ENCODE data around the gene CXCL12. TPM values are rescaled to one million over a fixed set of nuclear protein-coding genes. Genes with fewer than 3 reads are reported as not detected.

The CXCL12 gene
- total RNA-seq, 2 donors from 2014 or later: not detected

GRCh38 chr10:44357023-44357540 is 27.8 kb downstream of the CXCL12 start:
- no peaks in the 10 kb centered on the region for H3K9me3 Mint-ChIP-seq
- no peaks in the 10 kb centered on the region for H3K4me1 Mint-ChIP-seq (ENCODE audit: low read depth)
- no peak overlapping the region for H3K4me3 Mint-ChIP-seq
- no peak for DNase-seq
- H3K27ac Mint-ChIP-seq: no peak overlapping the region
- no peaks in the 10 kb centered on the region for H3K27me3 Mint-ChIP-seq (ENCODE audit: low read depth)
- no peak for ATAC-seq (replicated peaks in 1 of 2)
- H3K36me3 Mint-ChIP-seq (ENCODE audit: insufficient read depth in 2 of 2): no peaks in the 10 kb centered on the region

- H3K9me3 Mint-ChIP-seq: no peaks in the 10 kb centered on the region
- no peaks in the 10 kb centered on the region for H3K27me3 Mint-ChIP-seq (ENCODE audit: low read depth)
- H3K36me3 Mint-ChIP-seq (ENCODE audit: insufficient read depth in 2 of 2): no peaks in the 10 kb centered on the region
- DNase-seq (no peak), ATAC-seq (replicated peaks in 1 of 2) (no peak)
- no peak overlapping the region for H3K4me3 Mint-ChIP-seq
- H3K27ac Mint-ChIP-seq: no peak overlapping the region
- no peaks in the 10 kb centered on the region for H3K4me1 Mint-ChIP-seq (ENCODE audit: low read depth)
Observed at GRCh38 chr10:44356139-44357022, 28.5 kb downstream of the CXCL12 start.

GRCh38 chr10:44355630-44356029 is 29.3 kb downstream of the CXCL12 start:
- no peaks in the 10 kb centered on the region for H3K36me3 Mint-ChIP-seq (ENCODE audit: insufficient read depth in 2 of 2)
- H3K4me1 Mint-ChIP-seq (ENCODE audit: low read depth): no peaks in the 10 kb centered on the region
- no peak for ATAC-seq (replicated peaks in 1 of 2)
- H3K9me3 Mint-ChIP-seq: no peaks in the 10 kb centered on the region
- H3K27me3 Mint-ChIP-seq (ENCODE audit: low read depth): no peaks in the 10 kb centered on the region
- DNase-seq: no peak
- H3K4me3 Mint-ChIP-seq: no peak overlapping the region
- H3K27ac Mint-ChIP-seq: no peak overlapping the region

- DNase-seq (no peak), ATAC-seq (replicated peaks in 1 of 2) (no peak)
- H3K4me3 Mint-ChIP-seq: no peak overlapping the region
- H3K36me3 Mint-ChIP-seq (ENCODE audit: insufficient read depth in 2 of 2): no peaks in the 10 kb centered on the region
- H3K27me3 Mint-ChIP-seq (ENCODE audit: low read depth): no peaks in the 10 kb centered on the region
- H3K9me3 Mint-ChIP-seq: no peaks in the 10 kb centered on the region
- no peaks in the 10 kb centered on the region for H3K4me1 Mint-ChIP-seq (ENCODE audit: low read depth)
- H3K27ac Mint-ChIP-seq: no peak overlapping the region
Observed at GRCh38 chr10:44354771-44355170, 30.1 kb downstream of the CXCL12 start.

GRCh38 chr10:44353721-44354120 is 31.2 kb downstream of the CXCL12 start:
- no peaks in the 10 kb centered on the region for H3K36me3 Mint-ChIP-seq (ENCODE audit: insufficient read depth in 2 of 2)
- H3K4me3 Mint-ChIP-seq: no peak overlapping the region
- ATAC-seq (replicated peaks in 1 of 2) (no peak), DNase-seq (no peak)
- H3K27ac Mint-ChIP-seq: no peak overlapping the region
- no peaks in the 10 kb centered on the region for H3K27me3 Mint-ChIP-seq (ENCODE audit: low read depth)
- no peaks in the 10 kb centered on the region for H3K4me1 Mint-ChIP-seq (ENCODE audit: low read depth)
- no peaks in the 10 kb centered on the region for H3K9me3 Mint-ChIP-seq

GRCh38 chr10:44353128-44353390 is 31.8 kb downstream of the CXCL12 start:
- DNase-seq: no peak
- ATAC-seq (replicated peaks in 1 of 2): no peak
- Mint-ChIP-seq H3K27me3 (ENCODE audit: low read depth) (no peaks in the 10 kb centered on the region), H3K36me3 (ENCODE audit: insufficient read depth in 2 of 2) (no peaks in the 10 kb centered on the region), H3K9me3 (no peaks in the 10 kb centered on the region), H3K4me3 (no peak overlapping the region), H3K4me1 (ENCODE audit: low read depth) (no peaks in the 10 kb centered on the region), H3K27ac (no peak overlapping the region)

- Mint-ChIP-seq H3K4me1 (ENCODE audit: low read depth) (no peaks in the 10 kb centered on the region), H3K27ac (no peak overlapping the region), H3K4me3 (no peak overlapping the region), H3K27me3 (ENCODE audit: low read depth) (no peaks in the 10 kb centered on the region), H3K36me3 (ENCODE audit: insufficient read depth in 2 of 2) (no peaks in the 10 kb centered on the region), H3K9me3 (no peaks in the 10 kb centered on the region)
- DNase-seq (no peak), ATAC-seq (replicated peaks in 1 of 2) (no peak)
Observed at GRCh38 chr10:44352316-44353127, 32.4 kb downstream of the CXCL12 start.

- H3K36me3 Mint-ChIP-seq (ENCODE audit: insufficient read depth in 2 of 2): no peaks in the 10 kb centered on the region
- no peaks in the 10 kb centered on the region for H3K4me1 Mint-ChIP-seq (ENCODE audit: low read depth)
- ATAC-seq (replicated peaks in 1 of 2) (no peak), DNase-seq (no peak)
- H3K9me3 Mint-ChIP-seq: no peaks in the 10 kb centered on the region
- H3K27me3 Mint-ChIP-seq (ENCODE audit: low read depth): no peaks in the 10 kb centered on the region
- no peak overlapping the region for H3K4me3 Mint-ChIP-seq
- no peak overlapping the region for H3K27ac Mint-ChIP-seq
Observed at GRCh38 chr10:44348496-44348895, 36.4 kb downstream of the CXCL12 start.

GRCh38 chr10:44347609-44348400 is 37.1 kb downstream of the CXCL12 start:
- H3K36me3 Mint-ChIP-seq (ENCODE audit: insufficient read depth in 2 of 2): no peaks in the 10 kb centered on the region
- H3K27me3 Mint-ChIP-seq (ENCODE audit: low read depth): no peaks in the 10 kb centered on the region
- DNase-seq: no peak
- no peaks in the 10 kb centered on the region for H3K4me1 Mint-ChIP-seq (ENCODE audit: low read depth)
- ATAC-seq (replicated peaks in 1 of 2): no peak
- no peaks in the 10 kb centered on the region for H3K9me3 Mint-ChIP-seq
- H3K27ac Mint-ChIP-seq: no peak overlapping the region
- no peak overlapping the region for H3K4me3 Mint-ChIP-seq

- Mint-ChIP-seq H3K4me3 (no peak overlapping the region), H3K27me3 (ENCODE audit: low read depth) (peaks cover under 1% of the 10 kb centered on the region), H3K27ac (no peak overlapping the region), H3K9me3 (no peaks in the 10 kb centered on the region), H3K36me3 (ENCODE audit: insufficient read depth in 2 of 2) (no peaks in the 10 kb centered on the region), H3K4me1 (ENCODE audit: low read depth) (no peaks in the 10 kb centered on the region)
- ATAC-seq (replicated peaks in 1 of 2) (no peak), DNase-seq (no peak)
Observed at GRCh38 chr10:44344727-44345126, 40.2 kb downstream of the CXCL12 start.

- DNase-seq (no peak), ATAC-seq (replicated peaks in 1 of 2) (no peak)
- Mint-ChIP-seq H3K36me3 (ENCODE audit: insufficient read depth in 2 of 2) (no peaks in the 10 kb centered on the region), H3K4me3 (no peak overlapping the region), H3K27me3 (ENCODE audit: low read depth) (peaks cover 5% of the 10 kb centered on the region), H3K27ac (no peak overlapping the region), H3K9me3 (no peaks in the 10 kb centered on the region), H3K4me1 (ENCODE audit: low read depth) (no peaks in the 10 kb centered on the region)
Observed at GRCh38 chr10:44343843-44344242, 41.1 kb downstream of the CXCL12 start.

GRCh38 chr10:44341886-44342285 is 43.0 kb downstream of the CXCL12 start:
- H3K4me3 Mint-ChIP-seq: no peak overlapping the region
- DNase-seq (no peak), ATAC-seq (replicated peaks in 1 of 2) (no peak)
- H3K36me3 Mint-ChIP-seq (ENCODE audit: insufficient read depth in 2 of 2): no peaks in the 10 kb centered on the region
- H3K4me1 Mint-ChIP-seq (ENCODE audit: low read depth): no peaks in the 10 kb centered on the region
- no peaks in the 10 kb centered on the region for H3K9me3 Mint-ChIP-seq
- peaks cover 5% of the 10 kb centered on the region for H3K27me3 Mint-ChIP-seq (ENCODE audit: low read depth)
- no peak overlapping the region for H3K27ac Mint-ChIP-seq

GRCh38 chr10:44340557-44340956 is 44.3 kb downstream of the CXCL12 start:
- H3K4me3 Mint-ChIP-seq: no peak overlapping the region
- no peaks in the 10 kb centered on the region for H3K36me3 Mint-ChIP-seq (ENCODE audit: insufficient read depth in 2 of 2)
- DNase-seq: no peak
- no peaks in the 10 kb centered on the region for H3K4me1 Mint-ChIP-seq (ENCODE audit: low read depth)
- no peaks in the 10 kb centered on the region for H3K9me3 Mint-ChIP-seq
- H3K27me3 Mint-ChIP-seq (ENCODE audit: low read depth): peaks cover 5% of the 10 kb centered on the region
- no peak overlapping the region for H3K27ac Mint-ChIP-seq
- no peak for ATAC-seq (replicated peaks in 1 of 2)

All from activated T-cell treated with anti-CD3 and anti-CD28 coated beads, Interleukin-2, amount 50 U/mL, for 72 hours (primary cell).